ENCODE data around the gene OGFRL1. TPM values are rescaled to one million over a fixed set of nuclear protein-coding genes. Genes with fewer than 3 reads are reported as not detected.
"Not testable (repeated sequence)": the region's sequence is repeated elsewhere in the genome, so short reads cannot be mapped to it uniquely, and the experiment has no call there.

Gene OGFRL1
- total RNA-seq, 1 donor, result 21.6 TPM

DNA sequence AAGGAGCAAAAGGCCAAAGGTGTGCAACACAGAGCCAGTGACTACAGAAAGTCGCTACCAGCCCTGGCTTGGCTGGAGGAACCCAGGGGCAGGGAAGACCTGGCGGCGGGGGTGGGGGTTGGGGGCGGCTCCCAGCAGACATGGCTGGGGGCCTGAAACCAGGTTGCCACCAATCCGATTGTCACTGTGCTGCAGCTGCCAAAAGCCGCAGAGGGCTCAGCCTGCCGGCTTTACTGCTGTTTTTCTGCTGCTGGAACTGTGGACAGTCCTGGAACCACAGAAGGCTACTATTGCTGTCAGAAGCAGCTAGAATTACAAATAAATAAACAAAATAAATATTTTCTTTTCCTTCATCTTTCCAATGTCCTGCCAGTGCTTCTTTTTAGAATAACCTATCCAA is 25.7 kb upstream of the OGFRL1 start:
- no peak for DNase-seq (ENCODE audit: low read depth)
- TF ChIP-seq, protein P1, sequence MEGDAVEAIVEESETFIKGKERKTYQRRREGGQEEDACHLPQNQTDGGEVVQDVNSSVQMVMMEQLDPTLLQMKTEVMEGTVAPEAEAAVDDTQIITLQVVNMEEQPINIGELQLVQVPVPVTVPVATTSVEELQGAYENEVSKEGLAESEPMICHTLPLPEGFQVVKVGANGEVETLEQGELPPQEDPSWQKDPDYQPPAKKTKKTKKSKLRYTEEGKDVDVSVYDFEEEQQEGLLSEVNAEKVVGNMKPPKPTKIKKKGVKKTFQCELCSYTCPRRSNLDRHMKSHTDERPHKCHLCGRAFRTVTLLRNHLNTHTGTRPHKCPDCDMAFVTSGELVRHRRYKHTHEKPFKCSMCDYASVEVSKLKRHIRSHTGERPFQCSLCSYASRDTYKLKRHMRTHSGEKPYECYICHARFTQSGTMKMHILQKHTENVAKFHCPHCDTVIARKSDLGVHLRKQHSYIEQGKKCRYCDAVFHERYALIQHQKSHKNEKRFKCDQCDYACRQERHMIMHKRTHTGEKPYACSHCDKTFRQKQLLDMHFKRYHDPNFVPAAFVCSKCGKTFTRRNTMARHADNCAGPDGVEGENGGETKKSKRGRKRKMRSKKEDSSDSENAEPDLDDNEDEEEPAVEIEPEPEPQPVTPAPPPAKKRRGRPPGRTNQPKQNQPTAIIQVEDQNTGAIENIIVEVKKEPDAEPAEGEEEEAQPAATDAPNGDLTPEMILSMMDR (IDR thresholded peaks at IDR 0.05; ENCODE audit: insufficient read depth, low read length), result no peak
- H3K4me3 ChIP-seq (ENCODE audit: low read depth, low read length), result no peak overlapping the region

DNA sequence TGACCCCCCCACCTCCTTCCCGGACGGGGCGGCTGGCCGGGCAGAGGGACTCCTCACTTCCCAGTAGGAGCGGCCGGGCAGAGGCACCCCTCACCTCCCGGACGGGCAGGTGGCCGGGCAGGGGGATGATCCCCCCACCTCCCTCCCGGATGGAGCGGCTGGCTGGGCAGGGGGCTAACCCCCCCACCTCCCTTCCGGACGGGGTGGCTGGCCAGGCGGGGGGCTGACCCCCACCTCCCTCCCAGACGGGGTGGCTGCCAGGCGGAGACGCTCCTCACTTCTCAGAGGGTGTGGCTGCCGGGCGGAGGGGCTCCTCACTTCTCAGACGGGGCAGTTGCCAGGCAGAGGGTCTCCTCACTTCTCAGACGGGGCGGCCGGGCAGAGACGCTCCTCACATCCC is 22.2 kb upstream of the OGFRL1 start:
- H3K4me3 ChIP-seq (ENCODE audit: low read depth, low read length); DNase-seq (ENCODE audit: low read depth): not testable (repeated sequence)

DNA sequence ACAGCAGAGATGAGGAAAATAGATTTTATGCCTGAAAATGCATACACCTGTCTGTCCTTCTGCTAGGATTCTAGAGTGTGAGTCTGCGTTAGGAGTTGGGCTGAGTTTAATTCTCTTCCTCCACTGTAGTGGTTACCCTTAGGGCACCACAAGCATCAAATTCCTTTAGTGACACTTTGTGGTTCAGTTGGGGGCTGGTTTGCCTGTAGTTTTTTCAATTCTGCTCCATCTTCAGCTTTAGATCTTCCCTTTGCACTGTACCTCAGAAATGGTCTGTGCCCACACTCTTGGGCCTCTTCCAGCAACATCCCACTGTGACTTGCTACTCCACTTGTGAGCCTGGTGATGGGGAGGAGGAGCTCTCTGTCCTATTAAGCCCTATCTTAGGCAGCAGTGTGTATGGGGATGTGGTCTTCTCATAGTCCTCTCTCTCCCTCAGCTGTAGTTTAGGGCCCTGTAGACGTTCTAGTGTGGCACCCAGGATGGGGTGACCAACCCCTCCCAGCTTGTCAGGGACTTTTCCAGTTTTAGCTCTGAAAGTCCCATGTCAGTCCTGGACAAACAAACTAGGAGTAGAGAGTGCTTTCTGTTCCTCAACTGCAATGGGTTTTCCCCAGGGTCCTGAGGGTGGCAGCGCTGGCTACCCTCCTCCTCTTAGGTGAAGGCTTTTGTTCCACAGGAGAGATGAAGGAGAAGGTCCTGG is 19.7 kb upstream of the OGFRL1 start:
- no peak overlapping the region for H3K4me3 ChIP-seq (ENCODE audit: low read depth, low read length)
- DNase-seq (ENCODE audit: low read depth), result no peak
- TF ChIP-seq, protein P1 (IDR thresholded peaks at IDR 0.05; ENCODE audit: insufficient read depth, low read length), result no peak

DNA sequence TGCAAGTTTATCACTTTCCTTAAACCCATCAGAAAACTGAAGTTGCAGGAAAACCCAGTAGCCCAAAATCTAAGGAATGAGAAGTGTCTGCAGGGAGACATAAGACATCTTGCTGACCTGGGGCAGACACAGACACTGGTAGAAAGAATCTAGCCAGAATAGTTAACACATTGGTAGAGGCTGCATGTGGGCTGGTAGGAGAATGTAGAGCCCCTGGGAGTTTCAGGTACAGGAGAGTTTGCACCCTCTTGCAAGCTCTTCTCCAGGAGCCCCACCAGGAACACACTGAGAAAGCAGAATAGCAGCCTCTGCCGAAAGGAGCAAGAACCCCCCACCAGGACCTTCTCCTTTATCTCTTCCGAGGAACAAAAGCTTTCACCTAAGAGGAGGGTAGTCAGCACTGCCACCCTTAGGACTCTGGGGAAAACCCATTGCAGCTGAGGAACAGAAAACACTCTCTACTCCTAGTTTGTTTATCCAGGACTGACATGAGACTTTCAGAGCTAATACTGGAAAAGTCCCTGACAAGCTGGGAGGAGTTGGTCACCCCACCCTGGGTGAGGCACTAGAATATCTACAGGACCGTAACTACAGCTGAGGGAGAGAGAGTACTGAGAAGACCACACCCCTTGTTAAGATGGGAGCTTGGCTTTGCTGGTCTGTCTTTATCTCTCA is 10.5 kb upstream of the OGFRL1 start:
- TF ChIP-seq, protein P1 (IDR thresholded peaks at IDR 0.05; ENCODE audit: insufficient read depth, low read length), result no peak
- no peak for DNase-seq (ENCODE audit: low read depth)
- H3K4me3 ChIP-seq (ENCODE audit: low read depth, low read length), result no peak overlapping the region

DNA sequence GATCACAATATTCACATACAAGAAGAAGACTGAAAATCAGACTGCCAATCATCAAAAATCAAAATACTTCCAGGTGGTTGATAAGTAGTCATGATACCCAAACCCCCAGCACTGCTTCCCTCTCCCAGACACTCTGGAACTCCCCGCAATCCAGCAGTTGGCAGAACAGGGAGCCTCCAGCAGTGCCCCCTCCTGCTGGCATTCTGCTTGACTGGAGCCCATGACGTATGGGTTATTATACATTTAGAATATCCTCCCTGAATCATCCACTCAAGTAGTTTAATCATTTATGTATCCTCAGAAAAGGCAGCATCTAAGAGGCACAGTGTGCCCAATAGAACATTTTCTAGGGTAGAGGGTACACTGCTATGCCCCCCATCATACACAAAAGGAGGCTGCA is 9.3 kb upstream of the OGFRL1 start:
- TF ChIP-seq, protein P1 (IDR thresholded peaks at IDR 0.05; ENCODE audit: insufficient read depth, low read length), result no peak
- DNase-seq (ENCODE audit: low read depth), result no peak
- no peak overlapping the region for H3K4me3 ChIP-seq (ENCODE audit: low read depth, low read length)

DNA sequence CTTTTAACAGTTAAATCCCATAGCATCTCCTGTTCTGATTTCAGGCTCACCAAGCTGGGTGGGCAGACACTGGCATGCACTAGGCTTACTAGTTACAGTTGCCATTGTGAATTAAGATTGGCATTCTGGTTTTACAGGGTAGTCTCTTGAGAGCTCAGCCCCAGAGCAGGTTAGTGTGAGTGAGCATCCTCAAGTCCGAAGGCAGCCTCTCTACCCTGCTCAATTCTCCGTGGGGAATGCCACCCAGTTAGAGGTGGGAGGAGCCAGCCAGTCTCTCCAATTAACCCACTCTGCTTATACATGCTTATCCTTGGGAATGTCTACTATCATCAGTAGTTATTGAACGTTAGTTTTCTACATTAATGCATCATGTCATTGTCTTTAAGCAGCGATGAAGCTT is 8.9 kb upstream of the OGFRL1 start:
- no peak for DNase-seq (ENCODE audit: low read depth)
- TF ChIP-seq, protein P1 (IDR thresholded peaks at IDR 0.05; ENCODE audit: insufficient read depth, low read length), result no peak
- H3K4me3 ChIP-seq (ENCODE audit: low read depth, low read length), result no peak overlapping the region

DNA sequence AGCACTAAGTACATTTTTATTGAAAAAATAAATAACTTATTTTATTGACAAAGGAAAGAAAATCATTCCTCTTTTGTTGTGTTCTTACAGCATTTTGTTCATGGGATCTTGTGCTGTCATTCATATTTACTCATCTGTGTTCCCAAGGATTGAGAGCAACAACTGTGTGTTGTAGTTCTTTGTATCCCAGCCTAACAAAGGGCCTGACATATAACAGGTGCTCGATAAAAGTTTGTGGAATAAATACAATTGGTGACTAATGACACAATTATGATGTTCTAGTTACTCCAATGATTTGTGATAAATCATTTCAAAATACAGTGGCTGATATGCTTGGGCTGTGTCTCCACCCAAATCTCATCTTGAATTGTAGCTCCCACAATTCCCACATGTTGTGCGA is 7.9 kb upstream of the OGFRL1 start:
- TF ChIP-seq, protein P1 (IDR thresholded peaks at IDR 0.05; ENCODE audit: insufficient read depth, low read length), result no peak

More for the DNA sequence above, 7.9 kb upstream of the OGFRL1 start:
- H3K4me3 ChIP-seq (ENCODE audit: low read depth, low read length), result no peak overlapping the region
- DNase-seq (ENCODE audit: low read depth), result no peak
